ENCODE data around the gene GPHA2.

GRCh38 chr11:64898076-64898445, 37.6 kb downstream of the GPHA2 start:
- TF ChIP-seq, protein P1, sequence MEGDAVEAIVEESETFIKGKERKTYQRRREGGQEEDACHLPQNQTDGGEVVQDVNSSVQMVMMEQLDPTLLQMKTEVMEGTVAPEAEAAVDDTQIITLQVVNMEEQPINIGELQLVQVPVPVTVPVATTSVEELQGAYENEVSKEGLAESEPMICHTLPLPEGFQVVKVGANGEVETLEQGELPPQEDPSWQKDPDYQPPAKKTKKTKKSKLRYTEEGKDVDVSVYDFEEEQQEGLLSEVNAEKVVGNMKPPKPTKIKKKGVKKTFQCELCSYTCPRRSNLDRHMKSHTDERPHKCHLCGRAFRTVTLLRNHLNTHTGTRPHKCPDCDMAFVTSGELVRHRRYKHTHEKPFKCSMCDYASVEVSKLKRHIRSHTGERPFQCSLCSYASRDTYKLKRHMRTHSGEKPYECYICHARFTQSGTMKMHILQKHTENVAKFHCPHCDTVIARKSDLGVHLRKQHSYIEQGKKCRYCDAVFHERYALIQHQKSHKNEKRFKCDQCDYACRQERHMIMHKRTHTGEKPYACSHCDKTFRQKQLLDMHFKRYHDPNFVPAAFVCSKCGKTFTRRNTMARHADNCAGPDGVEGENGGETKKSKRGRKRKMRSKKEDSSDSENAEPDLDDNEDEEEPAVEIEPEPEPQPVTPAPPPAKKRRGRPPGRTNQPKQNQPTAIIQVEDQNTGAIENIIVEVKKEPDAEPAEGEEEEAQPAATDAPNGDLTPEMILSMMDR (IDR thresholded peaks at IDR 0.05; ENCODE audit: insufficient read depth, low read depth, low read length), result no peak
- no peak for TF ChIP-seq EZH2 (IDR thresholded peaks at IDR 0.05; ENCODE audit: insufficient read depth, low read length)
